LNCAP (cell line): Measurements from ENCODE around the gene AP2A2.
A peak's percentile ranks its signal among the peaks of the same experiment; 100 is the strongest.

Experiments used
- CTCF ChIP-seq: fragments of 450-650 bp; IDR thresholded peaks from 2 replicates; pipeline ENCODE4 v1.5.1; 2017; ENCODE audit warnings: mild to moderate bottlenecking

AP2A2 gene

GRCh38 chr11:911031-911889 is 14.4 kb upstream of the AP2A2 start:
- peak; percentile 21; the same call in 1 of the 2 replicates for TF ChIP-seq CTCF

GRCh38 chr11:911890-912219 is 13.8 kb upstream of the AP2A2 start:
- no peak for TF ChIP-seq CTCF

- no peak for TF ChIP-seq CTCF
These were observed 13.4 kb upstream of the AP2A2 start for GRCh38 chr11:912266-912665.

- no peak for TF ChIP-seq CTCF
These were observed 12.6 kb upstream of the AP2A2 start for GRCh38 chr11:913043-913442.

GRCh38 chr11:914204-914603 is 11.5 kb upstream of the AP2A2 start:
- TF ChIP-seq CTCF: no peak

- TF ChIP-seq CTCF: no peak
These were observed 10.7 kb upstream of the AP2A2 start for GRCh38 chr11:914747-915501.

GRCh38 chr11:917426-917825 is 8.2 kb upstream of the AP2A2 start:
- no peak for TF ChIP-seq CTCF
